Keratinocyte (primary cell): ENCODE data around the gene NMD3.

Experiments
- EZH2 ChIP-seq: IDR thresholded peaks from one replicate; pipeline ENCODE4 v1.6.1; 2012; ENCODE audit warnings: inconsistent platforms, mild to moderate bottlenecking, low read length, moderate library complexity
- TF ChIP-seq, protein P1 (sequence below), 3 experiments: IDR thresholded peaks in 1 of 3; conservative IDR thresholded peaks in 1 of 3; optimal IDR thresholded peaks in 1 of 3; 2 replicates in 2 of 3; 3 replicates in 1 of 3; pipeline versions ENCODE3 to v1.5.1; 2011; ENCODE audit warnings: low read length in 3 of 3, mild to moderate bottlenecking in 3 of 3, moderate library complexity in 2 of 3, control low read depth in 1 of 3, inconsistent platforms in 1 of 3; ENCODE audit not compliant: insufficient read depth in 2 of 3; ENCODE audit errors: extremely low read depth in 1 of 3

DNA sequence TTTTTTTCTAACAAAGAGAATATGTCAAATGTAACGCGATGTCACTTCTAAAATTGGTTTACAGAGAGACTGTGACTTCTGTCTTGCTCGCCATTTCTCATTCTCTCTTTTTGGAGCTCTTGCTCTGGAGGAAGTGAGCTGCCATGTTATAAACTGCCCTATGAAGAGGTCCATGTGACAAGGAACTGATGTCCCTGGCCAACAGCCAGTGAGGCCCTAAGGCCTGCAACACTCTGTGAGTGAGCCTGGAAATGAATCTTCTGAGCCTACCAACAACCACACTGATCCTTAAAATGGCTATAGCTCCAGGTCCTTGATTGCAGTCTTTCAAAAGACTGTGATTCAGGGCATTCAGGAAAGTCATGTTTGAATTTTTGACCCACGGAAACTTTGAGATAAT lies 49.9 kb downstream of the NMD3 start:
- TF ChIP-seq, protein P1, sequence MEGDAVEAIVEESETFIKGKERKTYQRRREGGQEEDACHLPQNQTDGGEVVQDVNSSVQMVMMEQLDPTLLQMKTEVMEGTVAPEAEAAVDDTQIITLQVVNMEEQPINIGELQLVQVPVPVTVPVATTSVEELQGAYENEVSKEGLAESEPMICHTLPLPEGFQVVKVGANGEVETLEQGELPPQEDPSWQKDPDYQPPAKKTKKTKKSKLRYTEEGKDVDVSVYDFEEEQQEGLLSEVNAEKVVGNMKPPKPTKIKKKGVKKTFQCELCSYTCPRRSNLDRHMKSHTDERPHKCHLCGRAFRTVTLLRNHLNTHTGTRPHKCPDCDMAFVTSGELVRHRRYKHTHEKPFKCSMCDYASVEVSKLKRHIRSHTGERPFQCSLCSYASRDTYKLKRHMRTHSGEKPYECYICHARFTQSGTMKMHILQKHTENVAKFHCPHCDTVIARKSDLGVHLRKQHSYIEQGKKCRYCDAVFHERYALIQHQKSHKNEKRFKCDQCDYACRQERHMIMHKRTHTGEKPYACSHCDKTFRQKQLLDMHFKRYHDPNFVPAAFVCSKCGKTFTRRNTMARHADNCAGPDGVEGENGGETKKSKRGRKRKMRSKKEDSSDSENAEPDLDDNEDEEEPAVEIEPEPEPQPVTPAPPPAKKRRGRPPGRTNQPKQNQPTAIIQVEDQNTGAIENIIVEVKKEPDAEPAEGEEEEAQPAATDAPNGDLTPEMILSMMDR (optimal IDR thresholded peaks at IDR 0.05 in 1 of 3, IDR thresholded peaks at IDR 0.05 in 1 of 3, conservative IDR thresholded peaks at IDR 0.05 in 1 of 3; ENCODE audit: extremely low read depth in 1 of 3, insufficient read depth in 2 of 3, low read length in 3 of 3), result no peak
- no peak for TF ChIP-seq EZH2
